ENCODE measurements around the gene BHLHE23.
A peak's percentile ranks its signal among the peaks of the same experiment; 100 is the strongest.

DNA sequence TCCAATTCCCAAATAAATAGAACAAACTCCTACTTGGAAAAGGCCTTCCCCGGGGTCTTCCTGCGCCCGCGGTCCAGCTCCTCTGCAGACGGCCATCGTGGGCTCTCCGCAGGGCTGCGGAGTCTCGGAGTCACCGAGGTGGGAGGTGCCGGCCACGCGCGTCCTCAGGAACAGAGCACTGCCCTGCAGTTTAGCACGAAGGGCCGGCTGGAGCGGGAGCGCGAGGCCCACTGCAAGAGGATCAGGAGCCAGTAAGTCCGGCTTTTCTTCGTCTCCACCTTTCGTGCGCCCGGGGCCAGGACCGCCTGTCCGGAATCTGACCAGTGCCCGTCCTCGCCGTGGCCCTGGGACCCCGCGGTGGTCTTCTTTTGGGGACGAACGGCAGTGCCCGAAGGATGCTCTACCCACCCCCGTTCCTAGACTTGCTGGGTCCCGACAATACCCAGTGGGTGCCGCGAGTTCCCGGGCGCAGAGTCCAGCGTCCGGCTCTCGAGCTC is 1.4 kb downstream of the BHLHE23 start:
- TF ChIP-seq, protein P1, sequence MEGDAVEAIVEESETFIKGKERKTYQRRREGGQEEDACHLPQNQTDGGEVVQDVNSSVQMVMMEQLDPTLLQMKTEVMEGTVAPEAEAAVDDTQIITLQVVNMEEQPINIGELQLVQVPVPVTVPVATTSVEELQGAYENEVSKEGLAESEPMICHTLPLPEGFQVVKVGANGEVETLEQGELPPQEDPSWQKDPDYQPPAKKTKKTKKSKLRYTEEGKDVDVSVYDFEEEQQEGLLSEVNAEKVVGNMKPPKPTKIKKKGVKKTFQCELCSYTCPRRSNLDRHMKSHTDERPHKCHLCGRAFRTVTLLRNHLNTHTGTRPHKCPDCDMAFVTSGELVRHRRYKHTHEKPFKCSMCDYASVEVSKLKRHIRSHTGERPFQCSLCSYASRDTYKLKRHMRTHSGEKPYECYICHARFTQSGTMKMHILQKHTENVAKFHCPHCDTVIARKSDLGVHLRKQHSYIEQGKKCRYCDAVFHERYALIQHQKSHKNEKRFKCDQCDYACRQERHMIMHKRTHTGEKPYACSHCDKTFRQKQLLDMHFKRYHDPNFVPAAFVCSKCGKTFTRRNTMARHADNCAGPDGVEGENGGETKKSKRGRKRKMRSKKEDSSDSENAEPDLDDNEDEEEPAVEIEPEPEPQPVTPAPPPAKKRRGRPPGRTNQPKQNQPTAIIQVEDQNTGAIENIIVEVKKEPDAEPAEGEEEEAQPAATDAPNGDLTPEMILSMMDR (IDR thresholded peaks at IDR 0.05) = no peak
- TF ChIP-seq EZH2phosphoT487 (IDR thresholded peaks at IDR 0.05) = peak; percentile 96
